KMS-11 (cell line): Measurements from ENCODE around the gene SDK2.

Experiments
- H2AFZ ChIP-seq: fragments of 200-600 bp; sonication (generic); 2 replicates; pipeline ENCODE4 v1.6.1; 2016; ENCODE audit warnings: antibody characterized with exemption, mixed run types, low read depth
- H3K27ac ChIP-seq: fragments of 200-600 bp; sonication (generic); 2 replicates; pipeline ENCODE4 v1.6.1; 2016; ENCODE audit warnings: mild to moderate bottlenecking, mixed run types
- H3K27me3 ChIP-seq: fragments of 200-600 bp; sonication (generic); 2 replicates; pipeline ENCODE4 v1.6.1; 2017; ENCODE audit warnings: mild to moderate bottlenecking, low read depth, mixed run types, moderate library complexity; ENCODE audit not compliant: insufficient read depth
- H3K36me3 ChIP-seq: fragments of 200-600 bp; sonication (generic); 2 replicates; pipeline ENCODE4 v1.6.1; 2017; ENCODE audit warnings: mild to moderate bottlenecking, mixed run types; ENCODE audit not compliant: insufficient read depth
- H3K4me1 ChIP-seq: fragments of 200-600 bp; sonication (generic); 2 replicates; pipeline ENCODE4 v1.6.1; 2016; ENCODE audit warnings: mild to moderate bottlenecking, low read depth, mixed run types; ENCODE audit not compliant: poor library complexity, severe bottlenecking
- H3K4me2 ChIP-seq: fragments of 200-600 bp; sonication (generic); 2 replicates; pipeline ENCODE4 v1.7.0; 2016; ENCODE audit warnings: mild to moderate bottlenecking, mixed run types
- H3K4me3 ChIP-seq: fragments of 200-600 bp; sonication (generic); IDR thresholded peaks from 2 replicates; pipeline ENCODE4 v1.6.1; 2017; ENCODE audit warnings: low read depth, low read length, mixed read lengths; ENCODE audit not compliant: insufficient read depth
- H3K79me2 ChIP-seq: fragments of 200-600 bp; sonication (generic); 2 replicates; pipeline ENCODE4 v1.6.1; 2016; ENCODE audit warnings: low read depth, mixed run types; ENCODE audit not compliant: insufficient read depth
- H3K9ac ChIP-seq: fragments of 200-600 bp; sonication (generic); 2 replicates; pipeline ENCODE4 v1.6.1; 2016; ENCODE audit warnings: mild to moderate bottlenecking, mixed run types
- H4K20me1 ChIP-seq: fragments of 200-600 bp; sonication (generic); 2 replicates; pipeline ENCODE4 v1.6.1; 2016; ENCODE audit warnings: mild to moderate bottlenecking, mixed run types; ENCODE audit not compliant: insufficient read depth
- CTCF ChIP-seq: fragments of 200-600 bp; sonication (generic); conservative IDR thresholded peaks from 2 replicates; pipeline ENCODE4 v1.6.1; 2017; ENCODE audit warnings: low read depth, mild to moderate bottlenecking, antibody characterized with exemption, low read length, moderate library complexity, mixed read lengths

SDK2 gene

DNA sequence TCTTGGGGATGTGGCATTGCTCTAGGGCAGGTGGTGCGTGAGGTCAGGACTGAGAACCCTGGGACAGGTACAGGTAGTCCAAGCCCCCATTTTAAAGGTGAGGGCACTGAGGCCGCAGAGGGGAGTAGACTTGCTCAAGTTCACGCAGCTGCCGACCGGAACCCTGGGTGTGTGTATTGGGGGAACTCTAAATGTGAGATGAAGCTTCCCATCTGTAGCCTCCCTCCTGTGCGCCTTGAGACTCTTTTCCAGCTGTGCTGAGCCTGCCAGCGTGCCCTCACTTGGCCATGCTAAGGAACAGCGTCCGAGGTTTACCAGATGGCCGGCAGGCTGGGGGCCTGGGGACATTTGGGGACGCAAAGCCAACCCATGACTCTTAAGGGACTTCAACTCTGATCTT lies 253.4 kb downstream of the SDK2 start:
- no peaks in the 10 kb centered on the region for H3K79me2 ChIP-seq
- H3K4me1 ChIP-seq: no peaks in the 10 kb centered on the region
- H3K27me3 ChIP-seq: peaks cover 49% of the 10 kb centered on the region
- no peak overlapping the region for H3K27ac ChIP-seq
- H4K20me1 ChIP-seq: no peaks in the 10 kb centered on the region
- H3K4me3 ChIP-seq: no peak overlapping the region
- no peak overlapping the region for H3K4me2 ChIP-seq
- no peak overlapping the region for H2AFZ ChIP-seq
- H3K36me3 ChIP-seq: no peaks in the 10 kb centered on the region
- TF ChIP-seq CTCF: no peak
- H3K9ac ChIP-seq: no peak overlapping the region

DNA sequence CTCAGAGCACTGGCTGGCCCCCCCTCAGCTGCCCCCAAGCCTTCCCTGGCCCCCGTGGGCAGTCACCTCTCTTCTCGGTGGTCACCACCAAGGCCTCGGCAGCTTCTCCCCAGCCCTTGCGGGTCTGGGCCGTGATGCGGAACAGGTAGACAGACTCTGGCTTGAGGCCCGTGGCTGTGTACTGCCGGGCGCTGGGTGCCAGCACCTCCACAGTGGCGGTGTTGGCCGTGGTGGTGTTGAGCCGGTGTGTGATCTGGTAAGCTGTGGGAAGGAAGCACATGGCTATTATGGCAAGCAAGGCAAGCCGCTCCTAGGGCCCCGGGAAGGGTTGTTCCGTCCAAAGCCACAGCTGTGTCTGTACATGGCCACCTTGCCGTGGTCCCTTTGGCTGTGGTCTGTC lies 254.0 kb downstream of the SDK2 start:
- Histone ChIP-seq H3K4me1 (no peaks in the 10 kb centered on the region), H3K4me2 (no peak overlapping the region), H4K20me1 (no peaks in the 10 kb centered on the region), H3K36me3 (no peaks in the 10 kb centered on the region), H3K4me3 (no peak overlapping the region), H3K79me2 (no peaks in the 10 kb centered on the region), H3K27me3 (peaks cover 55% of the 10 kb centered on the region), H3K27ac (no peak overlapping the region), H3K9ac (no peak overlapping the region), H2AFZ (no peak overlapping the region)
- TF ChIP-seq CTCF: no peak

- Histone ChIP-seq H3K9ac (no peak overlapping the region), H3K4me3 (no peak overlapping the region), H3K4me1 (no peaks in the 10 kb centered on the region), H2AFZ (no peak overlapping the region), H3K36me3 (no peaks in the 10 kb centered on the region), H3K27me3 (peaks cover 61% of the 10 kb centered on the region), H3K79me2 (no peaks in the 10 kb centered on the region), H4K20me1 (no peaks in the 10 kb centered on the region), H3K4me2 (no peak overlapping the region), H3K27ac (no peak overlapping the region)
- TF ChIP-seq CTCF: no peak
Observed at GRCh38 chr17:73389411-73389810, 254.8 kb downstream of the SDK2 start.

DNA sequence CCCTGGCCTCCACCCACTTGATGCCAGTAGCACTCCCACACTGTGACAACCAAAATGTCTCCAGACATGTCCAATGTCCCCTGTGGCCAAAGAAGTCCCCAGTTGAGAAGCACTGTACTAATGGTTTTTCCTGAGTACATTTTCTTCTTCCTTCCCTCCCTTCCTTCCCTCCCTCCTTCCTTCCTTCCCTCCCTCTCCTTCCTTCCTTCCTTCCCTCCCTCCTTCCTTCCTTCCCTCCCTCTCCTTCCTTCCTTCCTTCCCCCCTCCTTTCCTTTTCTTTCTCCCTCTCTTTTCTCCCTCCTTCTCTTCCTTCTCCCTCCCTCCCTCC lies 255.7 kb downstream of the SDK2 start:
- Histone ChIP-seq H3K9ac (no peak overlapping the region), H3K27ac (no peak overlapping the region), H3K36me3 (no peaks in the 10 kb centered on the region), H3K79me2 (no peaks in the 10 kb centered on the region), H3K4me2 (no peak overlapping the region), H4K20me1 (no peaks in the 10 kb centered on the region), H3K4me3 (no peak overlapping the region), H3K4me1 (no peaks in the 10 kb centered on the region), H3K27me3 (peaks cover 70% of the 10 kb centered on the region), H2AFZ (no peak overlapping the region)
- TF ChIP-seq CTCF: no peak
